MM.1S (cell line): ENCODE results near the gene SLC25A34.

Experiments used
- DNase-seq: peaks from one replicate; pipeline ENCODE4 v3.0.0-alpha.2; 2015
- H2AFZ ChIP-seq: fragments of 300-600 bp; sonication (generic); 2 replicates; pipeline ENCODE4 v1.6.0; 2016; ENCODE audit warnings: antibody characterized with exemption, low read length
- H3F3A ChIP-seq: fragments of 300-600 bp; sonication (generic); 2 replicates; pipeline ENCODE4 v1.6.1; 2016; ENCODE audit warnings: mild to moderate bottlenecking, antibody characterized with exemption, low read length, moderate library complexity, mixed read lengths; ENCODE audit not compliant: insufficient read depth
- H3K27ac ChIP-seq: fragments of 300-600 bp; sonication (generic); 2 replicates; pipeline ENCODE4 v1.5.1; 2016; ENCODE audit warnings: mild to moderate bottlenecking, low read length
- H3K27me3 ChIP-seq: fragments of 300-600 bp; sonication (generic); replicated peaks from 2 replicates; pipeline ENCODE4 v1.6.0; 2016; ENCODE audit warnings: low read length; ENCODE audit not compliant: insufficient read depth
- H3K36me3 ChIP-seq: fragments of 300-600 bp; sonication (generic); replicated peaks from 2 replicates; pipeline ENCODE4 v1.6.1; 2016; ENCODE audit warnings: mild to moderate bottlenecking, low read length, mixed read lengths; ENCODE audit not compliant: insufficient read depth
- H3K4me1 ChIP-seq: fragments of 300-600 bp; sonication (generic); 2 replicates; pipeline ENCODE4 v1.6.1; 2016; ENCODE audit warnings: low read length, mixed read lengths
- H3K4me2 ChIP-seq: fragments of 300-600 bp; sonication (generic); 2 replicates; pipeline ENCODE4 v1.6.0; 2016; ENCODE audit warnings: low read depth, low read length
- H3K4me3 ChIP-seq: fragments of 300-600 bp; sonication (generic); 2 replicates; pipeline ENCODE4 v1.5.1; 2016; ENCODE audit warnings: low read length, mixed read lengths
- H3K79me2 ChIP-seq: fragments of 300-600 bp; sonication (generic); 2 replicates; pipeline ENCODE4 v1.6.1; 2016; ENCODE audit warnings: mixed run types, low read length, mixed read lengths
- H3K9ac ChIP-seq: fragments of 300-600 bp; sonication (generic); 2 replicates; pipeline ENCODE4 v1.6.1; 2016; ENCODE audit warnings: low read length, mixed read lengths
- H3K9me2 ChIP-seq: fragments of 300-600 bp; sonication (generic); replicated peaks from 2 replicates; pipeline ENCODE4 v1.6.1; 2016; ENCODE audit warnings: mild to moderate bottlenecking, low read length, mixed read lengths; ENCODE audit not compliant: insufficient read depth
- H3K9me3 ChIP-seq: fragments of 300-600 bp; sonication (generic); replicated peaks from 2 replicates; pipeline ENCODE4 v1.6.1; 2016; ENCODE audit warnings: mild to moderate bottlenecking, low read length, mixed read lengths; ENCODE audit not compliant: insufficient read depth
- H4K20me1 ChIP-seq: fragments of 300-600 bp; sonication (generic); 2 replicates; pipeline ENCODE4 v1.6.1; 2016; ENCODE audit warnings: mild to moderate bottlenecking, low read length, moderate library complexity, mixed read lengths; ENCODE audit not compliant: insufficient read depth
- EZH2 ChIP-seq: fragments of 300-600 bp; sonication (generic); optimal IDR thresholded peaks from 2 replicates; pipeline ENCODE3; 2017; ENCODE audit warnings: low read depth, mild to moderate bottlenecking, antibody characterized with exemption, low read length, mixed read lengths
- EZH2phosphoT487 ChIP-seq: fragments of 300-600 bp; sonication (generic); IDR thresholded peaks from 2 replicates; pipeline ENCODE4 v1.6.1; 2018; ENCODE audit warnings: antibody characterized with exemption, low read length
- TF ChIP-seq, protein P1 (sequence below): fragments of 300-600 bp; sonication (generic); IDR thresholded peaks from 2 replicates; pipeline ENCODE4 v1.5.1; 2016; ENCODE audit warnings: antibody characterized with exemption, low read length, mixed read lengths

SLC25A34 gene

DNA sequence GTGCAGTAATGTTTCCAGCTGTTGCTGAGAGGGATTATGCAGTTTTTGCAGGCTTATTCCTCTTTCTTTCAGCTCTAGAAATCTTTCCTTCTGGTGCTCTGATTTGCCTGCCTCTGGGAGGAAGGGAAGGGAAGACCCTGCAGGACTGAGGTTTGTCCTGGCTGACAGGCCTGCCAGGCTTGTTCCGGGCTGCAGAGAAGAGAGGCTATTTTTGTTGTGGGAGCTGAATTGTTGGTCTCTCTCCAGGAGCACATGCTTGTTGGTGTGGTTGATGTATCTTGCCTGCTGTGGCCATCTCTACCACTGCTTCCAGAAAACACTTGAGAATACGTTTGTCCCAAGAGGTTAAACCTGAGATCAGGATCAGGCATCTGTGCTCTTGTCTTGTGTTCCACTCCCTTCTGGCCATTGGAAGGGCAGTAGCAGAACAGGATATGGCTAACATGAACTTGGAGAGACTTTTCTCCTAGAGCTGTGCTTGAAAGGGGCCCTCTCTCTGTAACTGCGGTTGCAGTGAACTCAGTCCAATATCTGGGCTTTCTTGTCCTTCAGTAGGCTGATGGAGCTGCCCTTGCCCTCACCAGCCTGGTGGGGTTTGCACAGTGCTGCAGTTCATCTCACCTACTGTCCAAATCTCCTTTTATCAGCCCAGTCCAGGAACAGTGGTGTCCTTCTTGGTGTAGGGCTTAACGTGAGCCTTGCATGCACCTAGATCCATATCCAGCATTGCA lies 21.5 kb upstream of the SLC25A34 start:
- Histone ChIP-seq H3K9me3 (no peaks in the 10 kb centered on the region), H3K4me1 (no peaks in the 10 kb centered on the region), H3K9me2 (no peaks in the 10 kb centered on the region), H3K4me3 (no peak overlapping the region), H2AFZ (no peak overlapping the region), H4K20me1 (no peaks in the 10 kb centered on the region), H3K27ac (no peak overlapping the region), H3K79me2 (peaks cover 41% of the 10 kb centered on the region), H3F3A (no peaks in the 10 kb centered on the region), H3K4me2 (no peak overlapping the region), H3K36me3 (no peaks in the 10 kb centered on the region), H3K9ac (no peak overlapping the region), H3K27me3 (no peaks in the 10 kb centered on the region)
- DNase-seq: no peak
- TF ChIP-seq EZH2phosphoT487: no peak
- TF ChIP-seq EZH2: no peak
- TF ChIP-seq, protein P1, sequence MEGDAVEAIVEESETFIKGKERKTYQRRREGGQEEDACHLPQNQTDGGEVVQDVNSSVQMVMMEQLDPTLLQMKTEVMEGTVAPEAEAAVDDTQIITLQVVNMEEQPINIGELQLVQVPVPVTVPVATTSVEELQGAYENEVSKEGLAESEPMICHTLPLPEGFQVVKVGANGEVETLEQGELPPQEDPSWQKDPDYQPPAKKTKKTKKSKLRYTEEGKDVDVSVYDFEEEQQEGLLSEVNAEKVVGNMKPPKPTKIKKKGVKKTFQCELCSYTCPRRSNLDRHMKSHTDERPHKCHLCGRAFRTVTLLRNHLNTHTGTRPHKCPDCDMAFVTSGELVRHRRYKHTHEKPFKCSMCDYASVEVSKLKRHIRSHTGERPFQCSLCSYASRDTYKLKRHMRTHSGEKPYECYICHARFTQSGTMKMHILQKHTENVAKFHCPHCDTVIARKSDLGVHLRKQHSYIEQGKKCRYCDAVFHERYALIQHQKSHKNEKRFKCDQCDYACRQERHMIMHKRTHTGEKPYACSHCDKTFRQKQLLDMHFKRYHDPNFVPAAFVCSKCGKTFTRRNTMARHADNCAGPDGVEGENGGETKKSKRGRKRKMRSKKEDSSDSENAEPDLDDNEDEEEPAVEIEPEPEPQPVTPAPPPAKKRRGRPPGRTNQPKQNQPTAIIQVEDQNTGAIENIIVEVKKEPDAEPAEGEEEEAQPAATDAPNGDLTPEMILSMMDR: no peak

DNA sequence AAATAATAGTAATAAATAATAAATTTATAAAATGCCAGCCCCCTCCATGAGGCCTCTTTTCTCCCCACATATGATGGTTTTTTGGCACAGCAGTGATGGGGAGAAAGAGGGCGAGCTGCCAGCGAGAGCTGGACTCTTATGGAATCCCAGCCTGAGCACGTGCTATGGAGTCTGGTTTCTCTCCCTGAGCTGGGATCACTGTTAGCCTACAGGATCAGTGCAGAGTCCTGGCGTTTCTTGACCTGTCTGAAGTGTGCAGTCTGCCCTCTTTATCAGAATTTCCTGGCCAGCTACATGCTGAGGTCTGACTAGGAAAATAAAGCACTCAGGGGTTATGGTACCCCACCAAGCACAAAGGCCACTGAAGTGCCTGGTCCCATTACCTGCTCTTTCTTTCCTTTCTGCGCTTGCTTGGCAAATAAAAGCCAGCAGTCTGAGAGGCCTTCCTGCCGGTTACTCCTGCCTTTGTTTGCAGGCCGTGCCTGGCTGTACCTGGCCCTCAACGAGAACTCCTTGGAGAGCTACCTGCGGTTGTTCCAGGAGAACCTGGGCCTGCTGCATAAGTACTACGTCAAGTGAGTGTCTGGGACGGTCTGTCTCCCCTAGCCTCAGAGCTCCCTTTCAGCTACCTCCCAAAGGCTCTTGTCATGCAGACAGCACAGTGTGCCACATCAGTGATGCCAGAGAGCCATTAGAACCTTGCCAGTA lies 18.5 kb upstream of the SLC25A34 start:
- TF ChIP-seq, protein P1: no peak
- TF ChIP-seq EZH2 (no peak), EZH2phosphoT487 (no peak)

DNA sequence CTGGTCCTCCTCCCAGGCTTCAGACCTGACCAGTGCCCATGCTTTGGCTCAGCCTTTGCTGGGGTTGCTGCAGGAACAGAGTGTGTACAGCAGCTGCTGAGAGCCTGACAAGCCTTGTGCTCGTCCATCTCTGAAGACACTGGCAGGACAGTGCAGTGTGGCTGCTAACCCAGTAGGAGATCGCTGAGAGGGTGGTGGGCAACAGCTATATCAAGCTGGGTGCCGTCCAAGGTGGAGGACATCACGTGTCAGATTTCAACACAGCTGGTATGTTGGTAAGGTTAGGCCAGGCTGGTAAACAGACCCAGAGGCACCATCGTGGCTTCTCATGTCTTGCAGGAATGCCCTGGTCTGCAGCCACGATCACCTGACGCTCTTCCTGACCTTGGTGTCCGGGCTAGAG lies 17.9 kb upstream of the SLC25A34 start:
- peaks cover 18% of the 10 kb centered on the region for H3K79me2 ChIP-seq
- no peaks in the 10 kb centered on the region for H4K20me1 ChIP-seq
- H3K27ac ChIP-seq: no peak overlapping the region
- no peaks in the 10 kb centered on the region for H3F3A ChIP-seq
- H2AFZ ChIP-seq: no peak overlapping the region
- no peak for TF ChIP-seq EZH2
- no peak for TF ChIP-seq EZH2phosphoT487
- TF ChIP-seq, protein P1: no peak
- no peaks in the 10 kb centered on the region for H3K27me3 ChIP-seq
- no peaks in the 10 kb centered on the region for H3K9me3 ChIP-seq
- no peak overlapping the region for H3K4me2 ChIP-seq
- H3K4me1 ChIP-seq: no peaks in the 10 kb centered on the region
- no peak for DNase-seq
- no peak overlapping the region for H3K9ac ChIP-seq
- no peaks in the 10 kb centered on the region for H3K9me2 ChIP-seq
- H3K36me3 ChIP-seq: no peaks in the 10 kb centered on the region
- no peak overlapping the region for H3K4me3 ChIP-seq

More for the DNA sequence above, 18.5 kb upstream of the SLC25A34 start:
- H3K4me2 ChIP-seq: no peak overlapping the region
- no peaks in the 10 kb centered on the region for H3K27me3 ChIP-seq
- H3K9me3 ChIP-seq: no peaks in the 10 kb centered on the region
- H2AFZ ChIP-seq: no peak overlapping the region
- no peak overlapping the region for H3K27ac ChIP-seq
- H3K79me2 ChIP-seq: peaks cover 24% of the 10 kb centered on the region
- no peaks in the 10 kb centered on the region for H3K9me2 ChIP-seq
- no peaks in the 10 kb centered on the region for H3K36me3 ChIP-seq
- no peak for DNase-seq
- no peaks in the 10 kb centered on the region for H3K4me1 ChIP-seq
- no peak overlapping the region for H3K9ac ChIP-seq
- no peaks in the 10 kb centered on the region for H3F3A ChIP-seq
- no peak overlapping the region for H3K4me3 ChIP-seq
- no peaks in the 10 kb centered on the region for H4K20me1 ChIP-seq
